Amniotic epithelial cell (primary cell): Measurements from ENCODE around the gene CREG2.

Experiments used
- DNase-seq: peaks from one replicate; pipeline ENCODE4 v3.0.0-alpha.2; 2010; ENCODE audit warnings: low read depth

The CREG2 gene

GRCh38 chr2:101307950-101308431, 79.3 kb downstream of the CREG2 start:
- DNase-seq: no peak

GRCh38 chr2:101307503-101307902, 79.8 kb downstream of the CREG2 start:
- DNase-seq: peak; percentile 29

GRCh38 chr2:101306410-101306809, 80.9 kb downstream of the CREG2 start:
- DNase-seq: peak; percentile 57

GRCh38 chr2:101305492-101306078, 81.7 kb downstream of the CREG2 start:
- DNase-seq: peak; percentile 83

GRCh38 chr2:101305035-101305434, 82.3 kb downstream of the CREG2 start:
- no peak for DNase-seq

GRCh38 chr2:101303688-101304087, 83.6 kb downstream of the CREG2 start:
- no peak for DNase-seq

GRCh38 chr2:101302016-101302415, 85.3 kb downstream of the CREG2 start:
- no peak for DNase-seq

- DNase-seq: no peak
Observed at GRCh38 chr2:101300836-101301235, 86.5 kb downstream of the CREG2 start.

- no peak for DNase-seq
Observed at GRCh38 chr2:101300164-101300563, 87.1 kb downstream of the CREG2 start.

GRCh38 chr2:101299604-101300003, 87.7 kb downstream of the CREG2 start:
- no peak for DNase-seq

GRCh38 chr2:101297383-101297782, 89.9 kb downstream of the CREG2 start:
- DNase-seq: no peak

- DNase-seq: no peak
Observed at GRCh38 chr2:101296371-101296770, 90.9 kb downstream of the CREG2 start.

- DNase-seq: peak; percentile 18
Observed at GRCh38 chr2:101295895-101296294, 91.4 kb downstream of the CREG2 start.
